Stimulated activated CD8-positive, alpha-beta memory T cell treated with anti-CD3 and anti-CD28 coated beads, Interleukin-7, amount 100 ng/mL, for 1 hour (primary cell): ENCODE data around the gene SFRP2.

Experiments used
- DNase-seq, 2 donors: peaks; one replicate each; pipeline ENCODE4 v3.0.0-alpha.2; 2020; ENCODE audit warnings: low read depth in 2 of 2

The SFRP2 gene

DNA sequence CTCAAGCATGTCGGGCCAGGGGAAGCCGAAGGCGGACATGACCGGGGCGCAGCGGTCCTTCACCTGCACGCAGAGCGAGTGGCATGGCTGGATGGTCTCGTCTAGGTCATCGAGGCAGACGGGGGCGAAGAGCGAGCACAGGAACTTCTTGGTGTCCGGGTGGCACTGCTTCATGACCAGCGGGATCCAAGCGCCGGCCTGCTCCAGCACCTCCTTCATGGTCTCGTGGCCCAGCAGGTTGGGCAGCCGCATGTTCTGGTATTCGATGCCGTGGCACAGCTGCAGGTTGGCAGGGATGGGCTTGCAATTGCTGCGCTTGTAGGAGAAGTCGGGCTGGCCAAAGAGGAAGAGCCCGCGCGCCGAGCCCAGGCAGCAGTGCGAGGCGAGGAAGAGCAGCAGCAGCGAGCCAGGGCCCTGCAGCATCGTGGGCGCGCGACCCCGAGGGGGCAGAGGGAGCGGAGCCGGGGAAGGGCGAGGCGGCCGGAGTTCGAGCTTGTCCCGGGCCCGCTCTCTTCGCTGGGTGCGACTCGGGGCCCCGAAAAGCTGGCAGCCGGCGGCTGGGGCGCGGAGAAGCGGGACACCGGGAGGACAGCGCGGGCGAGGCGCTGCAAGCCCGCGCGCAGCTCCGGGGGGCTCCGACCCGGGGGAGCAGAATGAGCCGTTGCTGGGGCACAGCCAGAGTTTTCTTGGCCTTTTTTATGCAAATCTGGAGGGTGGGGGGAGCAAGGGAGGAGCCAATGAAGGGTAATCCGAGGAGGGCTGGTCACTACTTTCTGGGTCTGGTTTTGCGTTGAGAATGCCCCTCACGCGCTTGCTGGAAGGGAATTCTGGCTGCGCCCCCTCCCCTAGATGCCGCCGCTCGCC lies at the start of gene SFRP2:
Gene SFRP2 (minus strand): TSS at position 671 of the 864 bp plus-strand sequence. CDS start 248 bp downstream, at position 423.
- no peak for DNase-seq

- DNase-seq, result no peak
Observed at GRCh38 chr4:153838564-153838963, 49.7 kb upstream of the SFRP2 start.

- no peak for DNase-seq
Observed at GRCh38 chr4:153834901-153835300, 46.0 kb upstream of the SFRP2 start.

- no peak for DNase-seq
Observed at GRCh38 chr4:153832720-153833287, 43.9 kb upstream of the SFRP2 start.

DNA sequence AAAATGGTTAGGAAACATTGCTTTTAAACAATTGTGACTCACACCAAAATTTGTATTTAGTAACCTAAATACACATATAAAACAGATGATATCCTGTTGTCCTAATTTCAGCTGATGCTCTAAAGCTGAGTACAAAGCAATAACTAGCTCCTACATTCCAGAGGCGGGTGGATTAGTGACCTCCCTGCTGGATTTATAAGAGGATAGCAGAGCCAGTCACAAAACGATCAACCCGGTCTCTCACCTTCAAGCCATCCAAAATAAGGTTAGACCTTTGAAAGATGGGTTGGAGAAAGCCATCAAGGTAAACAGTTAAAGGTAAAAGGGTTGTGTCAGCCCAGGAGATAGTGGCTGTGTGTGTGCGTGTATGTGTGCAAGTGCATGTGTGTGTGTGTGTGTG lies 43.2 kb upstream of the SFRP2 start:
- no peak for DNase-seq

- DNase-seq, result no peak
Observed at GRCh38 chr4:153831245-153831644, 42.4 kb upstream of the SFRP2 start.

DNA sequence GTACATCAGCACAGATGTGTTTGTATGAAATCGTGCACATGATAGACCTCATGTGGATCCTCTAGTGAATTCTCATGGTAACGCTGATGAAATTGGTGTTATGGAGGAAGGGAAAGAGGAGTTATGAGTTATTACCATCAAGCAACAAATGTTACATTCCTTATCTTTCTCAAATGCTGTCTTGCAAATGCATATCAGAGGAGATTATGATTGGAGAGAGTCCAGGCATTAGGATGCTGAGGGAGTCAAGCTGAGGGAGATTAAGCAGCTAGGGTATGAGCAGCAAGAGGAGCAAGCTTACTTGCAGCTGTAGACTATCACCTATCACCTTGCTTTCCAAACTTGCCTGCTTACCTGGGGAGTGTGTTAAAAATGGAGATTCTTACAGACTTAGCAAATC lies 36.8 kb upstream of the SFRP2 start:
- DNase-seq, result no peak

DNA sequence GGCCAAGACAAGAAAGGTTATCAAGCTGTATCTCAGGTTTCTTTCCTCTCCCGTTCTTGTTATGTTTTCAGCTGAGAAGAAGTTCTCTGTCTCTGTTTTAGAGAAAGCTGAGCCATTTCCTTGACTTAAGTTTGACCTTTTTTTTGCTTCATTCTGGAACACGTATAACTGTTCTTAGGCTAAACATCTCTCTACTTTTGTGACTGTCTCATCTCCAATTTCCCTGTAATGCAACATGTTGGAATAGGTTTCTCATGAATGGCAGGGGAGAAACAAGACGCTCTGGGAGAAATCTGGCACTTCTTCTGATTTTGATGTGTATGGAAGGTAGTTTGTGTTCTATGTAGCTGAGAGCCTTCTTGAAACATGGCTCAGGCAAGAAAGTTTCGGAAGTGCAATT lies 36.2 kb upstream of the SFRP2 start:
- no peak for DNase-seq

DNA sequence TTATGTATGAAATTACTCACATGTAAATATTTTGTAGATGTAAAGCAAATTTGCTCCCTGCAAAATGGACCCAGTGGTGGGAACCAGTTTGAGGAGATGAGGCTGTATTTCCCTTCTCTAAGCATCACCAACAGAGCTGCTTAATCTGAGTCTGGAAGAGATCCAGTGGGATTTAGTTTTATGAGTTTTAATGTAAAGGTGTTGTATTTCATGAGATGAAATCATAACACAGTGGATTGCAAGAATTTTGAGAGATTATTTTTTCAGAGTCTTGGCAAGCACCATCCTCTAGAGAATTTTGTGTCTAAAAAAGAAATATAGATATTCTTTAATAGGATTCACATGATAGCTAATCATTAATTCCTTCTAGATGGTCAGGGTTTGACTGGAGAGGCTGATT lies 35.6 kb upstream of the SFRP2 start:
- no peak for DNase-seq

- DNase-seq, result no peak
Observed at GRCh38 chr4:153823483-153823882, 34.6 kb upstream of the SFRP2 start.

DNA sequence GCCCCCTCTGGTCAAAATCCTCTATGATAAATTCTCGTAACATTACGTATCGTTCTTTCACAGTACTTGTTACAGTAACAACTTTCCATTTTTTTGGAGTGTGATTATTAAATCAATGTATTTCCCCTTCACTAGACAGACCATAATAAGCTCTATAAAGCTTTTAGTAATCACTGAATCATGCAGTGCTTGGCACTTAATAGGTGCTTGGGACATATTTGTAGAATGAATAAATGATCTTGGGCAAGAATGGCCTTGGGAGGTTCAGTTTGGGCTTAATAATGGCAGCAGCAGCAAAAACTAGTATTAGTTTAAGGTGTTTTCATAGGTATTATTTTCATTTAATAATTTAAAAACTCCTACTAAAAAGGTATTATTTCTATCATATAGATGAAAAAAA lies 33.4 kb upstream of the SFRP2 start:
- DNase-seq, result no peak

- DNase-seq, result no peak
Observed at GRCh38 chr4:153817466-153817865, 28.6 kb upstream of the SFRP2 start.

DNA sequence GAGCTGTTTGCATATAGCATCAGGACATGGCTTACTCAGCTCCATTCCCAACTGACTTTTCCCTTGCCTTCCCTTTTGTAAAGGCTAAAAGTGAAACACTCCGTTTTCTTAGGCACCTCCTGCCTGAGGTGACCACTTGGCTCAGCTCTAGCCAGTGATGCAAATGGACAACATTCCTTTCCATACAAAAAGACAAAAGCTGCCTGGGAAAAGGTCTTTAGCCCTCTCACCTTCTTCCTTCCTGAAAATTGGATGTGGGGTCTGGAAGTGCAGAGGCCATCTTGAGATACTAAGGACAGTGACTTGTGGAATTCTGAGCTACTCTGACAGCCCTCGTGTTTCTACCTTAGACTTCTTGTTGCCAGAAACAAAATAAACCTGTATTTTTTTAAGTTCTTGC lies 27.7 kb upstream of the SFRP2 start:
- DNase-seq, result no peak

DNA sequence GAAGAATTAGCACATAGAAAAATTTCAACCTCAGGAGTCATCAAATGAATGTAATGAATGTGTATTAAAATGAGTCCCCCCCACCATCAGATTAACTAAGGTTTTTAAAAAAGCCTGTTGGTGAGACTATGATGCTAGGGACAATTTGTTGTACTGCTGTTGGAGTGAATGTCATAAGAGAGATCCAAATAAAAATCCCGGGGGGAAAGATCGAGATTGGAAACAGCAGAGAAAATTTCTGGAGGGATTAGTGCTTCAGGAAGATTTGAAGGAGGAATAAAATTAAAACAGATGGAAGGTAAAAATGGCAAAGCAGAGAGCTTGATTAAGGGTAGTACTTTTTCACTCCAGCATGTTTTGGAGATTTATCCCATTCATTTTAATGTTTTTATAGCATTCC lies 25.9 kb upstream of the SFRP2 start:
- no peak for DNase-seq

- no peak for DNase-seq
Observed at GRCh38 chr4:153809916-153810810, 21.3 kb upstream of the SFRP2 start.

DNA sequence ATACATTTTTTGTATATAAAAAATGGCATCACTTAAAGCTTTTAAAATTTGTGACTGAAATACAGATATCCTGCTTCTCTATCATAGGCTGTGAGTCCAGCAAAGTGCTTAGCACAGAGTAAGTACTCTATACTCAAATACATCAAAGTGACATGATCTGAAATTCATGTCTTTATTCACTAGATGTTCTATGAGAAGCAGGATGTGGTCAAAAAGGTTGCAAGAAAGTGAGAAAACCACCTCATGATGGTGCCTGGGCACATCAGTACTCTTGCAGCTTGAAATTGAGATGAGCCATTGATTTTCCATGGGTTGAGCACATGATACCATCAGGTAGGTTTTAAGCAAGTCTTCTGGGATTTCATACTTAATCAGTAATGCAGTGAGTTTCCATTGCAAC lies 20.4 kb upstream of the SFRP2 start:
- DNase-seq, result no peak

- no peak for DNase-seq
Observed at GRCh38 chr4:153808175-153808574, 19.3 kb upstream of the SFRP2 start.

DNA sequence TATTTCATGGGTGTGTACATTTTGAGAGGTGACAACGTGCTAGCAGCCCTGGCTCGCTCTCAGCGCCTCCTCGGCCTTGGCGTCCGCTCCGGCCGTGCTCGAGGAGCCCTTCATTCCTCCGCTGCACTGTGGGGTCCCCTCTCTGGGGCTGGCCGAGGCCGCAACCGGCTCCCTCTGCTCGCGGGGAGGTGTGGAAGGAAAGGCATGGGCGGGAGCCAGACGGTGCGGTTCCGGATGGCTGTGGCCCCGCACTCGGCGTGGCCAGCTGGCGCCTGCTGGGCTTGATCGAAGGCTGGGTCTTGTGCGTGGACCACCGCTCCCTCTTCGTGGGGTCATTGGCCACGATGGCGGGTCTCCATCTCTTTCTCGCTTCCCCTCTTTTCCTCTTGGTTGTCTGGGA lies 17.2 kb upstream of the SFRP2 start:
- DNase-seq, result no peak

GRCh38 chr4:153804722-153805121 lies 15.8 kb upstream of the SFRP2 start:
- DNase-seq, result no peak

- no peak for DNase-seq
Observed at GRCh38 chr4:153799694-153800074, 10.8 kb upstream of the SFRP2 start.

DNA sequence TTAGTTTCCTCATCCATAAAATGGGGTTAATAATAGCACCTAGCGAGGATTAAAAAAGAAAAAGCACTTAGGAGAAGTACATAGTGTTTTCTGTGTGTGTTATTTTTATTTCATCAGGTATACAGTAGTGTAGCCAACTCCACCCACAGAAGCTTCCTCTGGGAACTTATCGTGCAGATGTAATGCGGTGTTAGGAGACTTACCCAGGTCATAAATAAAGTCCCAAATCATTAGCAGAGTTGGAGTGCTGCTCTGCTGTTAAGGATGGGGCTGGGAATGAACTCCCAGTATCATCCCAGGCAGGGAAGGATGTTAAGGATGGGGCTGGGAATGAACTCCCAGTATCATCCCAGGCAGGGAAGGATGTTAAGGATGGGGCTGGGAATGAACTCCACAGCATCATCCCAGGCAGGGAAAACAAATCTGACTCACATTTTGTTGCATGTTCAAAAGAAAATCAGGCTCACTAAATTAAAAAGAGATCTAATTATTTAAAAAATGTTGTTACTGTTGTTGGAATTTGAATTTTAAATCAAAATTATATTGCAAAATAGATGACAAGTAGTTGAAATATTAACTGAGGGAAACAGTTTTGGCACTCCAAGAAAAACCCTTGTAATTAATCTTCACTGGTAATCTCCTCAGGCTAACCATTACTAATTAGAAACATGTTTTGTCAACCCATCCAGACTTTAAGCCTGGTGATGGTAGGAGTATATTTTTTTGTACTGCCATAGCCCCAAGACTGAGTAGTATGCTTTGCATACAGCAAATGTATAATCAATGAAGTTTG lies 10.2 kb upstream of the SFRP2 start:
- no peak for DNase-seq

DNA sequence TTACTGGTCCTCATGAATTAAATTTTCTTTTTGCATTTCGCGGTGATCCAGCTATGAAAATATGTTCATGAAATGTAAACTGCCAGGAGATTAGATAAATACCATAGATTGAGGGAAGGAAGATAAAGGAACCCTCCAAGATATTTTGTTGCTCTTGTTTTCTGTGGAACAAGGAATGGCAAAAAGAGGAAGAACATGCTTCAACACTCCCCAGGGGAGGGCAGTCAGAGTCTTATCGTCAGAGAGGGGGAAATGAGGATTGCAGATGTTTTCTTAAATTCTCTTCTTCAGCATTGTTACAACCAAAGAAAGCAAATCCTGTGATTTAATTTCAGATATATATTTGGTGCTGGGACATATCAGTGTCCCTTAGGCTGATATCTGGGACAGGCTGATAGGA lies 9.5 kb upstream of the SFRP2 start:
- no peak for DNase-seq
